ENCODE results near the gene AOPEP.

GRCh38 chr9:94993160-94993820 lies 266.8 kb downstream of the AOPEP start:
- TF ChIP-seq CTCF (IDR thresholded peaks at IDR 0.05) (no peak), POLR2A (IDR thresholded peaks at IDR 0.05) (no peak)
